Karpas-422 (cell line): ENCODE results near the gene SLC4A4. TPM values are rescaled to one million over a fixed set of nuclear protein-coding genes. Genes with fewer than 3 reads are reported as not detected.

Experiments
- DNase-seq: peaks from one replicate; pipeline ENCODE4 v3.0.0-alpha.2; 2015
- H2AFZ ChIP-seq: fragments of 200-600 bp; sonication (generic); 2 replicates; pipeline ENCODE4 v1.6.1; 2014; ENCODE audit warnings: antibody characterized with exemption, low read length, mixed read lengths
- H3K27ac ChIP-seq: fragments of 200-600 bp; sonication (generic); 2 replicates; pipeline ENCODE4 v1.5.1; 2014; ENCODE audit warnings: mild to moderate bottlenecking, low read length, moderate library complexity
- H3K27me3 ChIP-seq: fragments of 200-600 bp; sonication (generic); 2 replicates; pipeline ENCODE4 v1.6.1; 2014; ENCODE audit warnings: low read length, mixed read lengths
- H3K36me3 ChIP-seq: fragments of 200-600 bp; sonication (generic); 2 replicates; pipeline ENCODE4 v1.6.1; 2014; ENCODE audit warnings: low read length, mixed read lengths; ENCODE audit not compliant: insufficient read depth
- H3K4me1 ChIP-seq: fragments of 200-600 bp; sonication (generic); 2 replicates; pipeline ENCODE4 v1.6.1; 2014; ENCODE audit warnings: mild to moderate bottlenecking, low read length, mixed read lengths
- H3K4me2 ChIP-seq: fragments of 200-600 bp; sonication (generic); 2 replicates; pipeline ENCODE4 v1.6.1; 2014; ENCODE audit warnings: low read length, low read depth, mild to moderate bottlenecking; ENCODE audit not compliant: poor library complexity, severe bottlenecking
- H3K4me3 ChIP-seq: fragments of 200-600 bp; sonication (generic); 2 replicates; pipeline ENCODE4 v1.5.1; 2014; ENCODE audit warnings: mild to moderate bottlenecking, antibody characterized with exemption, low read length, mixed read lengths
- H3K79me2 ChIP-seq: fragments of 200-600 bp; sonication (generic); 2 replicates; pipeline ENCODE4 v1.6.1; 2014; ENCODE audit warnings: mild to moderate bottlenecking, low read length, mixed read lengths
- H3K9ac ChIP-seq: fragments of 200-600 bp; sonication (generic); 2 replicates; pipeline ENCODE4 v1.6.0; 2014; ENCODE audit warnings: low read length
- H3K9me2 ChIP-seq: fragments of 200-600 bp; sonication (generic), shearing (Covaris generic); replicated peaks from 2 replicates; pipeline ENCODE4 v1.6.0; 2014; ENCODE audit warnings: mild to moderate bottlenecking, low read length, moderate library complexity; ENCODE audit not compliant: insufficient read depth
- H3K9me3 ChIP-seq: fragments of 300-700, 200-600 bp; sonication (generic); 2 replicates; pipeline ENCODE4 v1.6.1; 2014; ENCODE audit warnings: low read length, mixed read lengths
- H4K20me1 ChIP-seq: fragments of 200-600 bp; sonication (generic); 2 replicates; pipeline ENCODE4 v1.6.1; 2014; ENCODE audit warnings: mild to moderate bottlenecking, antibody characterized with exemption, low read length, low read depth; ENCODE audit not compliant: insufficient read depth
- total RNA-seq: library from RNA; depleted of rRNA; stranded (reverse); fragments of >200 nt; shearing (Covaris generic); gene quantifications from 2 replicates; pipeline ENCODE4 v1.2.3, GENCODE V29; 2014; ENCODE audit warnings: low replicate concordance

The SLC4A4 gene
- total RNA-seq, 1 experiment from 2014 or later, result 0.22 TPM

DNA sequence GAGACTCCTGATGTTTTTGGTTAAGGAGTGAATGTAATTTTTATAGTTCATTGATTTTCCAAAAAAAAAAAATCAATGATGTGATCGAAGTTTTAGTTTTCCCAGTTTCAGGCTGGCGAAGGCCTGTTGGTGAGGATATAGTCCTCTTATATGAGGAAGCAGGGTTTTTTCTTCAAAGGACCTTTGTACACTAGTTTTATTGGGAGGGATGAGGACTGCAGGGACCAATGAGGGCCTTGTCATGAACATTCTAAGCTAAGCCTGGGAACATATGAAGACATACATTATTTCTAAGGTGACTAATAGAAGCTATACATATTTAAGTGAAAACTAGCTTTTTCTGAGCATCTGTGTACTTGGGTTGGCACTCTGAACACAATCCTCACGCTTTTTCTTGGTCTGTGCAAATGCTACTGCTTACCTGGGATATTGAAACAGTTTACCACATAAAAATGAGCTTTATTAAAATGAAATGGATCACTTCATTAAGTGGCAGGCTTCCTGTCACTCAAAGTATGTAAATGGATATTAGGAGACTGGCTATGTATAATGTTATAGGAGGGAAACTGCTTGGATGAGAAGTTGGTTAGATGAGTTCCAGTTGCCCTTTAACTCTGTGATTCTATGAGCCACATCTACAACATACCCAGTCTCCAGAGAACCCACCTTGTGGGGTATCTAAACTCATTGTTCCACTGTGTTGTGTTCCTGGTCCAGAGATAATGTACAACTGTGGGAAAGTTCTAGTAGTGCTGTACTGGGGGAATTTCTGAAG, 43.5 kb downstream of the SLC4A4 start:
- Histone ChIP-seq H3K4me2 (no peak overlapping the region), H4K20me1 (no peaks in the 10 kb centered on the region), H3K9ac (no peak overlapping the region), H3K27me3 (no peaks in the 10 kb centered on the region), H2AFZ (no peak overlapping the region), H3K4me3 (no peak overlapping the region), H3K4me1 (no peaks in the 10 kb centered on the region), H3K79me2 (no peaks in the 10 kb centered on the region), H3K27ac (no peak overlapping the region), H3K36me3 (no peaks in the 10 kb centered on the region), H3K9me2 (no peaks in the 10 kb centered on the region), H3K9me3 (no peaks in the 10 kb centered on the region)
- DNase-seq, result no peak

DNA sequence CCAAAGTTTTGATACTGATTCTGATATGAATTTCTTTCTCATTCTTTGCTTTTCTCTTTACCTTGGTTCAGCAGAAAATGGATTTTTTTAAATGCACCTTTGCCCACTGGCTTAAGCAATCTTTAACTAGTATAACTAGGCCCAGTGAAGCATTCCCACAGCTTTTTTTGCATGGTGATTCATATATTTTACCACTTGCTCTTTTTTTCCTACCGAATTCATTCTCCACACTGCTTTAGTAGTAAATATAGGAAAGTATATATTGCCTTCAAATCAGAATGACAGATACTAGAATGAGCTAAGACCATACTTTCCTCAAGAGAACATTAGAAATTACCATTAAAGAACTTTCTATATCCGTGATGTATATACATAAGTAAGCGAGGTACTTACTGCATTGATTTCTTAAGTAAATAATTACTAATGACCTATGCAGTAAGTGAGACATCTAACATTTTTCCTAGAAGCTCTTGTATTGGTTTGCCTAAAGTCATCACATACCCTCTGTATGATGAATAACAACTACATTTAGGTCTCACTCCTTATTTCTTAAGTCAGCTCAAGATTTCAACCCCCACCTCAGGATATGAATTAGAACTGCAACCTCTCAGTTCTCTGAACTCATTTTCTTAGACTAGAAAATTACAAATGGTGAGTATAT, 44.2 kb downstream of the SLC4A4 start:
- Histone ChIP-seq H3K4me1 (no peaks in the 10 kb centered on the region), H3K4me2 (no peak overlapping the region), H3K9me2 (no peaks in the 10 kb centered on the region), H4K20me1 (no peaks in the 10 kb centered on the region), H3K4me3 (no peak overlapping the region), H2AFZ (no peak overlapping the region), H3K9me3 (no peaks in the 10 kb centered on the region), H3K36me3 (no peaks in the 10 kb centered on the region), H3K79me2 (no peaks in the 10 kb centered on the region), H3K27me3 (no peaks in the 10 kb centered on the region), H3K27ac (no peak overlapping the region), H3K9ac (no peak overlapping the region)
- DNase-seq, result no peak

DNA sequence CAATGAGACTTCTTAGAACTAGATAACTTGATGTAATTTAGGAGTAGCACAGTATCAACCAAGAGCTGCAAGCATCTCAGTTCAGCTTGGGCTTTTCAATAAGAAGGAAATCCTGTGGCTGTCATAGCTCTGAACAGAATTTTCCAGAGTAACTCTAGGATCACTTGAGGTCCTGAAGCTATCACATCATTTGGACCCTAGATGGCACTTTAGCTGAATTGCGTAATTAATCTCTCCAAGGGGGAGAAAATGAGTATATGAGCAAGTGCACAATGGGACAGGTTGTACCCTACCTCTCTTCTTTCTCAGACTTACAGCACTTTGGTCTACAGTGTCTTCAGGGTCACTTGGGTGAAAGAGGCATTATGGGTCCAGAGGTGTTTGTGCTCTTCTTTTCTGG, 45.2 kb downstream of the SLC4A4 start:
- Histone ChIP-seq H3K9me3 (no peaks in the 10 kb centered on the region), H3K27ac (no peak overlapping the region), H3K4me2 (no peak overlapping the region), H3K4me1 (no peaks in the 10 kb centered on the region), H3K4me3 (no peak overlapping the region), H3K79me2 (no peaks in the 10 kb centered on the region), H3K9ac (no peak overlapping the region), H2AFZ (no peak overlapping the region), H4K20me1 (no peaks in the 10 kb centered on the region), H3K36me3 (no peaks in the 10 kb centered on the region), H3K27me3 (no peaks in the 10 kb centered on the region), H3K9me2 (no peaks in the 10 kb centered on the region)
- no peak for DNase-seq

DNA sequence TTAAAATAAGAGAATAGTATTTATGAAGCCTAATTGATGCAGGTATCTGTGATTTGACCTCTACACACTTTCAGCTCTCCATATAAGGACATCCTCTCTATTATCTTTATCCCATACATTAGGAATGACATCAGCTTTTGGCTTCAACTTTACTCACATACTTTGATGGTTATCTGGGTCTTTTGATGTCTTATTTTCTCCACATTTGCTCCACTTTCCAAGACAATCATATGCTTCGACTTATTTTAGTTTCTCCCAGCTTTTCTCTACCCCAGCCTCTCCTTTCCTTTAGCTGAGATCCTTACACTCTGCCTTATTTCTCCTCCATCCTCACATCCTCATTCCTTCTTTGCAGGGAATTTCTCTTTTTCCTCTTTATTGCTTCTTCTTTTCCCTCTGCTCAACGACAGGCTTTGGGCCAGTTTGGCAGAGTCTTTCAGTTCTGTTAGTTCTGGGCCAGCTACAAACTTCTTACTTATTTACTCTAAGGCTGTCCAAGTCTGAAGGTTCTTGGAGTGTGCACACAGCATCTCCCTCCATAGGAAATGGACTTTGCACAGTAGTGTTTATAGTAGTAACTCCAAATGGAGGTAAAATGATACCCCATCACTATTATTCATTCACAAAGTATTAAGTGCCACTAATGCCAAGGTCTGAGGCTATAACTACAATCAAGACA, 50.5 kb downstream of the SLC4A4 start:
- DNase-seq, result no peak
- Histone ChIP-seq H3K36me3 (no peaks in the 10 kb centered on the region), H3K4me1 (no peaks in the 10 kb centered on the region), H3K79me2 (no peaks in the 10 kb centered on the region), H3K9ac (no peak overlapping the region), H3K4me3 (no peak overlapping the region), H4K20me1 (no peaks in the 10 kb centered on the region), H3K27ac (no peak overlapping the region), H3K4me2 (no peak overlapping the region), H3K9me3 (no peaks in the 10 kb centered on the region), H3K27me3 (no peaks in the 10 kb centered on the region), H3K9me2 (no peaks in the 10 kb centered on the region), H2AFZ (no peak overlapping the region)

DNA sequence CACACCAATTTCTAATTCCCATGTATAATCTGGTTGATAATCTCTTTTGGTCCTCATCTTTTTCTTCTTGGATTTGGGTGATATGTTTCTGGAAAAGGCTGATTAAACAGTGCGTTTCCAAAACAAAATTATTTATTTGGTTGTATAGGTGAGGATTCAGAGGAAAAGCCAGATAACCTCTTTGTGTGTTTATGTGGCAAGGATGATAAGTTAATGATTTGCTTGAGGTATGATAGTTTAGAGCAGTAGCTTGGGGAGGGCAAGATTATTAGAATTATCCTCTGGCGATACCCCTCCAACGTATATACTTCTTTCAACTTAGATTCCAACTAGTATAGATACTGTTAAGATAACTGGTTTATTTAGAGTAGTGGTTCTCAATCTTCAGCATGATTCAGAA, 53.3 kb downstream of the SLC4A4 start:
- Histone ChIP-seq H3K4me2 (no peak overlapping the region), H2AFZ (no peak overlapping the region), H3K9ac (no peak overlapping the region)

DNA sequence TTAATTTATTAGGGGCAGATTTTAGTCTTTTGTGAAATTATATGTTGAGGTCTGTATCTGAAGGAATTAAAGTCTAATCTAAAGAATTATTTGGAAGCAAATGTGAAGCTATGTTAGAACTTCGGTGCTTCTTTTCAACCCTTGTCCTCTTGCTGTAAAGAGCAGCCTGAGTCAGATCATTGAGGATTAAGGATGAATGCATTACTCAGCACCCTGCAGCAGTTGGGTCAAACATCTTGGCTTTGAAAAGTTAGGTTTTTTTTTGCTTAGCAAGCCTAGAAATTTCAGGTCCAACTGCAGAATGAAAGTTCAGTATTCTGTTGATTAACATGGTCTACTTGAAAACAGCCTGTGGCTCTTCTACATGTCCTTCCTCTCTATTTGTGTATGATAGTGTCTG, 57.6 kb downstream of the SLC4A4 start:
- no peaks in the 10 kb centered on the region for H3K9me2 ChIP-seq
- no peak overlapping the region for H3K4me3 ChIP-seq
- H3K9me3 ChIP-seq, result no peaks in the 10 kb centered on the region
- no peak for DNase-seq
- H3K36me3 ChIP-seq, result no peaks in the 10 kb centered on the region
- no peaks in the 10 kb centered on the region for H3K4me1 ChIP-seq
- H3K27ac ChIP-seq, result no peak overlapping the region
- no peak overlapping the region for H2AFZ ChIP-seq
- H3K4me2 ChIP-seq, result no peak overlapping the region
- H4K20me1 ChIP-seq, result no peaks in the 10 kb centered on the region
- no peaks in the 10 kb centered on the region for H3K27me3 ChIP-seq
- no peak overlapping the region for H3K9ac ChIP-seq
- no peaks in the 10 kb centered on the region for H3K79me2 ChIP-seq

More for the DNA sequence above, 53.3 kb downstream of the SLC4A4 start:
- no peaks in the 10 kb centered on the region for H3K27me3 ChIP-seq
- no peaks in the 10 kb centered on the region for H3K79me2 ChIP-seq
- no peak for DNase-seq
- H3K4me1 ChIP-seq, result no peaks in the 10 kb centered on the region
- no peaks in the 10 kb centered on the region for H4K20me1 ChIP-seq
- no peaks in the 10 kb centered on the region for H3K36me3 ChIP-seq
- no peaks in the 10 kb centered on the region for H3K9me2 ChIP-seq
- no peak overlapping the region for H3K4me3 ChIP-seq
- H3K27ac ChIP-seq, result no peak overlapping the region
- H3K9me3 ChIP-seq, result no peaks in the 10 kb centered on the region

DNA sequence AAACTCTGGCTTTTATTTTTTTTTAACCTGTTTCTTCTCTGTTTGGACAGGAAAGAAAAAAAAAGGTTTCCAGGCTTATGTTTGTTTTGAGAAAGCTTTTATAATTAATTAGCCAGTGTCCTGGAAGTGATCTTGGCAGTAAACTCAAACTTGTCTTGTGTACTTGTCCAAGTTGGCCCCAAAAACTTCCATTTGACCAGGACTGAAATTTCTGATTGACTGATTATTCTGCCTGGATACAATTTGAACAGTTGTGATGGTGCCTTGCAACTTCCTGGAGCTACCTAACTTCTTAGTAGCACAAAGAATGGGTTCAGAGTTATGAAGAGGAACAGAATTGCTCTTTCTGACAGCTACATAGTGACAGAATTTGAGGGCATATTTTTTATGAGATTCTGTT, 62.0 kb downstream of the SLC4A4 start:
- H3K9ac ChIP-seq, result no peak overlapping the region
- no peaks in the 10 kb centered on the region for H3K36me3 ChIP-seq
- no peaks in the 10 kb centered on the region for H3K27me3 ChIP-seq
- no peaks in the 10 kb centered on the region for H3K9me3 ChIP-seq
- H3K4me2 ChIP-seq, result no peak overlapping the region
- no peak overlapping the region for H2AFZ ChIP-seq
- no peak overlapping the region for H3K27ac ChIP-seq
- no peaks in the 10 kb centered on the region for H4K20me1 ChIP-seq
- H3K79me2 ChIP-seq, result no peaks in the 10 kb centered on the region
- no peak overlapping the region for H3K4me3 ChIP-seq
- H3K4me1 ChIP-seq, result no peaks in the 10 kb centered on the region
- H3K9me2 ChIP-seq, result no peaks in the 10 kb centered on the region
- DNase-seq, result no peak

DNA sequence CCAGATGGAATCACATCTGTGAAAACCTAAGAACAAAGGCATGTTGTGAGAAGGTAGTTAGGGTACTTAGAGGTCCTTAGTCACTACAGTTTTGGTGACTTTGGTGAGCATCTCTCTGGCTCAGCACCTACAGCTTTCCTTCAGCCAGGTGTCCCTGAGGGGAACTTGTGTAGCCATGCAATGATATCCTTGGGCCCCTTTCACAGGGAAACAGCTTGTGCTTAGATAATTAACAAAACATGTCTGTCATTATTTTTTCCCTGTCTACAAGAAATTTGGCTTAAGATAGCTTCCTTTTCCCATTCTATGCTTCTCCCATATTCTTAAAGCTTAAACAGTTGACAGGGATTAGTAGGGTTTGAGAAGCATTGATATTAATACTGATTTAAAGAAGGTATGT, 63.8 kb downstream of the SLC4A4 start:
- H4K20me1 ChIP-seq, result no peaks in the 10 kb centered on the region

More for the DNA sequence above, 63.8 kb downstream of the SLC4A4 start:
- Histone ChIP-seq H3K4me1 (no peaks in the 10 kb centered on the region), H3K27me3 (no peaks in the 10 kb centered on the region), H3K9me3 (no peaks in the 10 kb centered on the region), H3K4me2 (no peak overlapping the region), H3K27ac (no peak overlapping the region), H3K4me3 (no peak overlapping the region), H2AFZ (no peak overlapping the region), H3K79me2 (no peaks in the 10 kb centered on the region), H3K36me3 (no peaks in the 10 kb centered on the region), H3K9ac (no peak overlapping the region), H3K9me2 (no peaks in the 10 kb centered on the region)
- no peak for DNase-seq
